ENCODE results near the gene ETDC.

The ETDC gene

GRCh38 chrX:135295944-135296305, 13.4 kb upstream of the ETDC start:
- H4K20me1 ChIP-seq (ENCODE audit: insufficient read depth, low read length), result no peaks in the 10 kb centered on the region
- no peaks in the 10 kb centered on the region; the same call in 1 of the 2 replicates for H3K36me3 ChIP-seq (ENCODE audit: insufficient read depth, low read length)
- no peak overlapping the region for H3K9ac ChIP-seq (ENCODE audit: low read depth, low read length)
- no peak overlapping the region for H3K27ac ChIP-seq (ENCODE audit: low read length)
- TF ChIP-seq EZH2 (IDR thresholded peaks at IDR 0.05; ENCODE audit: borderline replicate concordance, low read depth, low read length, severe bottlenecking), result no peak
- no peak for TF ChIP-seq CTCF (IDR thresholded peaks at IDR 0.05; ENCODE audit: borderline replicate concordance, extremely low read depth, low read length, poor library complexity, severe bottlenecking)
- DNase-seq, result no peak
- no peaks in the 10 kb centered on the region for H3K27me3 ChIP-seq (ENCODE audit: insufficient read depth, low read length, poor library complexity)
- no peak overlapping the region for H2AFZ ChIP-seq (ENCODE audit: low read depth, low read length)
- no peak overlapping the region for H3K4me3 ChIP-seq (ENCODE audit: low read depth in 1 of 2, low read length in 2 of 2)
- no peaks in the 10 kb centered on the region for H3K79me2 ChIP-seq (ENCODE audit: insufficient read depth, low read length)
- ATAC-seq (ENCODE audit: insufficient read depth, low read depth), result no peak
- H3K4me1 ChIP-seq (ENCODE audit: insufficient read depth, low read length), result no peaks in the 10 kb centered on the region
- H3K9me3 ChIP-seq (ENCODE audit: insufficient read depth, low read length, severe bottlenecking), result no peaks in the 10 kb centered on the region
- no peak overlapping the region for H3K4me2 ChIP-seq (ENCODE audit: insufficient read depth, low read length)

GRCh38 chrX:135302269-135302873, 6.9 kb upstream of the ETDC start:
- Histone ChIP-seq H3K4me1 (ENCODE audit: insufficient read depth, low read length) (no peaks in the 10 kb centered on the region), H3K36me3 (ENCODE audit: insufficient read depth, low read length) (no peaks in the 10 kb centered on the region), H3K4me2 (ENCODE audit: insufficient read depth, low read length) (no peak overlapping the region), H4K20me1 (ENCODE audit: insufficient read depth, low read length) (no peaks in the 10 kb centered on the region), H3K9me3 (ENCODE audit: insufficient read depth, low read length, severe bottlenecking) (no peaks in the 10 kb centered on the region), H3K79me2 (ENCODE audit: insufficient read depth, low read length) (no peaks in the 10 kb centered on the region), H3K27ac (ENCODE audit: low read length) (no peak overlapping the region), H3K27me3 (ENCODE audit: insufficient read depth, low read length, poor library complexity) (no peaks in the 10 kb centered on the region), H3K4me3 (ENCODE audit: low read depth in 1 of 2, low read length in 2 of 2) (no peak overlapping the region), H3K9ac (ENCODE audit: low read depth, low read length) (no peak overlapping the region), H2AFZ (ENCODE audit: low read depth, low read length) (no peak overlapping the region)
- ATAC-seq (ENCODE audit: insufficient read depth, low read depth) (no peak), DNase-seq (no peak)
- TF ChIP-seq CTCF (IDR thresholded peaks at IDR 0.05; ENCODE audit: borderline replicate concordance, extremely low read depth, low read length, poor library complexity, severe bottlenecking) (no peak), EZH2 (IDR thresholded peaks at IDR 0.05; ENCODE audit: borderline replicate concordance, low read depth, low read length, severe bottlenecking) (no peak)

GRCh38 chrX:135304741-135305140, 4.5 kb upstream of the ETDC start:
- no peak overlapping the region for H3K9ac ChIP-seq (ENCODE audit: low read depth, low read length)
- no peaks in the 10 kb centered on the region for H3K9me3 ChIP-seq (ENCODE audit: insufficient read depth, low read length, severe bottlenecking)
- no peaks in the 10 kb centered on the region for H3K4me1 ChIP-seq (ENCODE audit: insufficient read depth, low read length)
- H2AFZ ChIP-seq (ENCODE audit: low read depth, low read length), result no peak overlapping the region
- DNase-seq (no peak), ATAC-seq (ENCODE audit: insufficient read depth, low read depth) (no peak)
- no peaks in the 10 kb centered on the region for H3K36me3 ChIP-seq (ENCODE audit: insufficient read depth, low read length)
- no peaks in the 10 kb centered on the region for H4K20me1 ChIP-seq (ENCODE audit: insufficient read depth, low read length)
- TF ChIP-seq CTCF (IDR thresholded peaks at IDR 0.05; ENCODE audit: borderline replicate concordance, extremely low read depth, low read length, poor library complexity, severe bottlenecking) (no peak), EZH2 (IDR thresholded peaks at IDR 0.05; ENCODE audit: borderline replicate concordance, low read depth, low read length, severe bottlenecking) (no peak)
- H3K79me2 ChIP-seq (ENCODE audit: insufficient read depth, low read length), result no peaks in the 10 kb centered on the region
- H3K4me2 ChIP-seq (ENCODE audit: insufficient read depth, low read length), result no peak overlapping the region
- H3K27me3 ChIP-seq (ENCODE audit: insufficient read depth, low read length, poor library complexity), result no peaks in the 10 kb centered on the region
- H3K4me3 ChIP-seq (ENCODE audit: low read depth in 1 of 2, low read length in 2 of 2), result no peak overlapping the region
- no peak overlapping the region for H3K27ac ChIP-seq (ENCODE audit: low read length)

GRCh38 chrX:135307171-135307570, 2.1 kb upstream of the ETDC start:
- ATAC-seq (ENCODE audit: insufficient read depth, low read depth) (no peak), DNase-seq (no peak)
- no peak overlapping the region for H3K4me3 ChIP-seq (ENCODE audit: low read depth in 1 of 2, low read length in 2 of 2)
- H3K4me2 ChIP-seq (ENCODE audit: insufficient read depth, low read length), result no peak overlapping the region
- no peaks in the 10 kb centered on the region for H4K20me1 ChIP-seq (ENCODE audit: insufficient read depth, low read length)
- no peak overlapping the region for H3K9ac ChIP-seq (ENCODE audit: low read depth, low read length)
- H3K9me3 ChIP-seq (ENCODE audit: insufficient read depth, low read length, severe bottlenecking), result no peaks in the 10 kb centered on the region
- H3K4me1 ChIP-seq (ENCODE audit: insufficient read depth, low read length), result no peaks in the 10 kb centered on the region
- TF ChIP-seq CTCF (IDR thresholded peaks at IDR 0.05; ENCODE audit: borderline replicate concordance, extremely low read depth, low read length, poor library complexity, severe bottlenecking) (no peak), EZH2 (IDR thresholded peaks at IDR 0.05; ENCODE audit: borderline replicate concordance, low read depth, low read length, severe bottlenecking) (no peak)
- H3K27ac ChIP-seq (ENCODE audit: low read length), result no peak overlapping the region
- no peaks in the 10 kb centered on the region for H3K36me3 ChIP-seq (ENCODE audit: insufficient read depth, low read length)
- no peak overlapping the region for H2AFZ ChIP-seq (ENCODE audit: low read depth, low read length)
- no peaks in the 10 kb centered on the region for H3K27me3 ChIP-seq (ENCODE audit: insufficient read depth, low read length, poor library complexity)
- no peaks in the 10 kb centered on the region for H3K79me2 ChIP-seq (ENCODE audit: insufficient read depth, low read length)

Data from DND-41 (cell line).